Smooth muscle cell (in vitro differentiated cells): Measurements from ENCODE around the gene MS4A7. TPM values are rescaled to one million over a fixed set of nuclear protein-coding genes. Genes with fewer than 3 reads are reported as not detected.

Experiments used
- DNase-seq: peaks from one replicate; lab custom pipeline; 2025; ENCODE audit not compliant: unreplicated experiment; lab: John Stamatoyannopoulos, UW
- H2AFZ ChIP-seq: fragments of 200-600 bp; sonication (generic); 2 replicates; pipeline ENCODE4 v1.6.0; 2016; ENCODE audit warnings: antibody characterized with exemption, low read depth, mild to moderate bottlenecking
- H3F3A ChIP-seq: fragments of 200-600 bp; sonication (generic); 2 replicates; pipeline ENCODE4 v1.6.0; 2017; ENCODE audit warnings: antibody characterized with exemption, low read depth
- H3K27ac ChIP-seq: fragments of 200-600 bp; sonication (generic); 2 replicates; pipeline ENCODE4 v1.5.1; 2016; ENCODE audit warnings: low read depth, mild to moderate bottlenecking
- H3K27me3 ChIP-seq: fragments of 200-600 bp; sonication (generic); 2 replicates; pipeline ENCODE4 v1.6.1; 2016; ENCODE audit warnings: low read depth, mild to moderate bottlenecking
- H3K36me3 ChIP-seq: fragments of 200-600 bp; sonication (generic); 2 replicates; pipeline ENCODE4 v1.5.1; 2016; ENCODE audit warnings: low read depth
- H3K4me1 ChIP-seq: fragments of 200-600 bp; sonication (generic); 2 replicates; pipeline ENCODE4 v1.5.1; 2016; ENCODE audit warnings: low read depth
- H3K4me2 ChIP-seq: fragments of 200-600 bp; sonication (generic); 2 replicates; pipeline ENCODE4 v1.6.0; 2016; ENCODE audit warnings: mild to moderate bottlenecking
- H3K4me3 ChIP-seq: fragments of 200-600 bp; sonication (generic); 2 replicates; pipeline ENCODE4 v1.5.1; 2016; ENCODE audit warnings: mild to moderate bottlenecking
- H3K79me2 ChIP-seq: fragments of 200-600 bp; sonication (generic); 2 replicates; pipeline ENCODE4 v1.6.0; 2016; ENCODE audit warnings: low read depth, mild to moderate bottlenecking
- H3K9ac ChIP-seq: fragments of 200-600 bp; sonication (generic); 2 replicates; pipeline ENCODE4 v1.6.0; 2016; ENCODE audit warnings: low read depth
- H3K9me3 ChIP-seq: fragments of 200-600 bp; sonication (generic); replicated peaks from 2 replicates; pipeline ENCODE4 v1.5.1; 2016; ENCODE audit warnings: low read depth
- H4K20me1 ChIP-seq: fragments of 200-600 bp; sonication (generic); 2 replicates; pipeline ENCODE4 v1.6.0; 2016; ENCODE audit warnings: low read depth
- WGBS: methylation state at CpG from one replicate; pipeline ENCODE4 v1.1.7; 2016; ENCODE audit warnings: low lambda C conversion rate; 5-methylcytosine and 5-hydroxymethylcytosine counted together
- polyA plus RNA-seq: library from polyadenylated mRNA; unstranded; fragments of >200 nt; fragmentation: Nextera tagmentation; extraction: Ambion mirVana; gene quantifications from 2 replicates; pipeline ENCODE4 v1.2.1, GENCODE V29; 2016
- total RNA-seq: library from RNA; depleted of rRNA; stranded (reverse); fragments of >200 nt; gene quantifications from 2 replicates; pipeline ENCODE4 v1.2.3, GENCODE V29; 2014
- TF ChIP-seq, protein P1 (sequence below): fragments of 200-600 bp; sonication (generic); IDR thresholded peaks from 2 replicates; pipeline ENCODE4 v1.5.1; 2017; ENCODE audit warnings: borderline replicate concordance, mild to moderate bottlenecking, antibody characterized with exemption; ENCODE audit not compliant: insufficient read depth, poor library complexity, severe bottlenecking

Gene MS4A7
- total and polyA plus RNA-seq, 2 experiments from 2014 or later, result not detected

DNA sequence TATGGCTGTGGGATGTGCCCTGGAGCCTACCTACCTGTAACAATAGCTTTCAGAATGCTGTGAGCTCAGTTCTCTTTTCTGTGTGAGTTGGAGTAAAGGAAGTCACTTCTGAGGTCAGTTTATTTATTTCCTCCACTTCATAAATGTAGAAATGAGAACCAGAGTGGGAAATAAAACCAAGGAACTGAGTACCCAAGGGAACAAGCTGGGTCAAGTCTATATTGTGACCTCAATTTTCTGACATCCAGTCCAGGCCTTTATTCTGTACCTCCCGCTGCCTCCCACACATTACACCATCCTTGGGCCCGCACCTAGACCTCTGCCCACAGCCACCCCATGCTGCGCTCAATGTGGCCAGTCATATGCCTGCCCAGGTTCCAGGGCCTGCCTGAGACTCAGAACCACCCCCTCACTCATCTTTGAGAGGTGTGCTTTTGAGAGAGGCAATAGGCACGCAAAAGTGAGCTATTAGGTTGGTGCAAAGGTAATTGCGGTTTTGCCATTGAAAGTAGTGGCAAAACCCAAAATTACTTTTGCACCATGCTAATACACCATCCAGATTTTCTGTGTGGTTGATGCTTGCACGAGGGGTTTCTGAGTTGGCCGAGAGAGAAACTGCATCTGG is 41.5 kb upstream of the MS4A7 start:
- H3K4me3 ChIP-seq, result no peak overlapping the region
- no peak overlapping the region for H3K9ac ChIP-seq
- no peaks in the 10 kb centered on the region for H3K27me3 ChIP-seq
- no peaks in the 10 kb centered on the region for H4K20me1 ChIP-seq
- no peaks in the 10 kb centered on the region for H3K4me1 ChIP-seq
- H2AFZ ChIP-seq, result no peak overlapping the region
- no peaks in the 10 kb centered on the region for H3K36me3 ChIP-seq
- no peak overlapping the region for H3K4me2 ChIP-seq
- no peaks in the 10 kb centered on the region for H3K79me2 ChIP-seq
- no peak overlapping the region for H3K27ac ChIP-seq
- H3K9me3 ChIP-seq, result no peaks in the 10 kb centered on the region
- H3F3A ChIP-seq, result no peaks in the 10 kb centered on the region
- no peak for DNase-seq
- TF ChIP-seq, protein P1, sequence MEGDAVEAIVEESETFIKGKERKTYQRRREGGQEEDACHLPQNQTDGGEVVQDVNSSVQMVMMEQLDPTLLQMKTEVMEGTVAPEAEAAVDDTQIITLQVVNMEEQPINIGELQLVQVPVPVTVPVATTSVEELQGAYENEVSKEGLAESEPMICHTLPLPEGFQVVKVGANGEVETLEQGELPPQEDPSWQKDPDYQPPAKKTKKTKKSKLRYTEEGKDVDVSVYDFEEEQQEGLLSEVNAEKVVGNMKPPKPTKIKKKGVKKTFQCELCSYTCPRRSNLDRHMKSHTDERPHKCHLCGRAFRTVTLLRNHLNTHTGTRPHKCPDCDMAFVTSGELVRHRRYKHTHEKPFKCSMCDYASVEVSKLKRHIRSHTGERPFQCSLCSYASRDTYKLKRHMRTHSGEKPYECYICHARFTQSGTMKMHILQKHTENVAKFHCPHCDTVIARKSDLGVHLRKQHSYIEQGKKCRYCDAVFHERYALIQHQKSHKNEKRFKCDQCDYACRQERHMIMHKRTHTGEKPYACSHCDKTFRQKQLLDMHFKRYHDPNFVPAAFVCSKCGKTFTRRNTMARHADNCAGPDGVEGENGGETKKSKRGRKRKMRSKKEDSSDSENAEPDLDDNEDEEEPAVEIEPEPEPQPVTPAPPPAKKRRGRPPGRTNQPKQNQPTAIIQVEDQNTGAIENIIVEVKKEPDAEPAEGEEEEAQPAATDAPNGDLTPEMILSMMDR, result no peak
- WGBS, result 86% methylated on average over 7 of the region's 7 CpGs

DNA sequence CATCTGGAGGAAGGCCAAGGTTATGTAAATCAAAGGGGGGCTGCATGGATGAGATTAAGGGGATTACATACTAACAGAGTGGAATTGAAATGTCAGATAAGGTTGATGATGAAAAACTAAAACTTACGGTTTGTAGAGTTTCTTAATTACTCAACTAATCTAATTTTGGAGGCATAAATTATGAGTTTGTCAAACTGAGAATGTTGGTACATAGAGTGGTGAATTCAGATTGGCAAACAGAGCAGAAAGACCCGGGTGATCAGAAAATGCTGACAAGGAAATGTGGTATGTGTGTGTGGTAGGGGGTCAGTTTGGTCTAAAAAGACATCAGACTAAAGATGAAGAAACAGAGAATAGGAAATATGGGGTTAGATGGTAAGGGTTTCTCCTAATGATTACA is 40.3 kb upstream of the MS4A7 start:
- H3K4me1 ChIP-seq, result no peaks in the 10 kb centered on the region
- H4K20me1 ChIP-seq, result no peaks in the 10 kb centered on the region
- H3K27me3 ChIP-seq, result no peaks in the 10 kb centered on the region
- H3K4me3 ChIP-seq, result no peak overlapping the region
- no peaks in the 10 kb centered on the region for H3K79me2 ChIP-seq
- no peak for DNase-seq
- 56% methylated on average over 2 of the region's 2 CpGs for WGBS
- no peaks in the 10 kb centered on the region for H3F3A ChIP-seq
- TF ChIP-seq, protein P1, result no peak
- H3K9me3 ChIP-seq, result no peaks in the 10 kb centered on the region
- H3K27ac ChIP-seq, result no peak overlapping the region
- H3K9ac ChIP-seq, result no peak overlapping the region
- no peak overlapping the region for H2AFZ ChIP-seq
- no peaks in the 10 kb centered on the region for H3K36me3 ChIP-seq
- no peak overlapping the region for H3K4me2 ChIP-seq

DNA sequence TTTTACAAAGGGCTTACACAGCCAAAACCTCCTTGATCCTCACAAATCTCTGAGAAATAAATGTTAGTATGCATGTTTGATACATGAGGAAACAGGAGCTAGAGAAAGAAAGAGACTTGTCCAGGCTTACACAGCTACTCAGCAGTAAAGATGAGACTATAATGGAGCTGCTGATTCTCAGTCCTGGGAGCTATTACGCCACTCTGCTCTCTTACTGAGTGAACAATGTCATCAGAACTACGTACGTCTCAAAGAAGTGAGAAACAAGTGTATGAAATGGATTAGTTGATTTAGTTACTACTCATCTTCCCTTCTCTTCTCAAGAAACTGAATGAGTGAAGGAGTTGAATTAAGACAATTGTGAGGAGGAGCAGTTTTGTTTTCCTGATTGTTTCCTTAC is 39.0 kb upstream of the MS4A7 start:
- 56% methylated on average over 3 of the region's 3 CpGs for WGBS
- H3K9me3 ChIP-seq, result no peaks in the 10 kb centered on the region
- H3F3A ChIP-seq, result no peaks in the 10 kb centered on the region
- H2AFZ ChIP-seq, result no peak overlapping the region
- H4K20me1 ChIP-seq, result no peaks in the 10 kb centered on the region
- H3K79me2 ChIP-seq, result no peaks in the 10 kb centered on the region
- no peak overlapping the region for H3K9ac ChIP-seq
- H3K36me3 ChIP-seq, result no peaks in the 10 kb centered on the region
- DNase-seq, result no peak
- H3K27ac ChIP-seq, result no peak overlapping the region
- no peak overlapping the region for H3K4me2 ChIP-seq
- TF ChIP-seq, protein P1, result no peak
- no peaks in the 10 kb centered on the region for H3K27me3 ChIP-seq
- H3K4me3 ChIP-seq, result no peak overlapping the region
- no peaks in the 10 kb centered on the region for H3K4me1 ChIP-seq

DNA sequence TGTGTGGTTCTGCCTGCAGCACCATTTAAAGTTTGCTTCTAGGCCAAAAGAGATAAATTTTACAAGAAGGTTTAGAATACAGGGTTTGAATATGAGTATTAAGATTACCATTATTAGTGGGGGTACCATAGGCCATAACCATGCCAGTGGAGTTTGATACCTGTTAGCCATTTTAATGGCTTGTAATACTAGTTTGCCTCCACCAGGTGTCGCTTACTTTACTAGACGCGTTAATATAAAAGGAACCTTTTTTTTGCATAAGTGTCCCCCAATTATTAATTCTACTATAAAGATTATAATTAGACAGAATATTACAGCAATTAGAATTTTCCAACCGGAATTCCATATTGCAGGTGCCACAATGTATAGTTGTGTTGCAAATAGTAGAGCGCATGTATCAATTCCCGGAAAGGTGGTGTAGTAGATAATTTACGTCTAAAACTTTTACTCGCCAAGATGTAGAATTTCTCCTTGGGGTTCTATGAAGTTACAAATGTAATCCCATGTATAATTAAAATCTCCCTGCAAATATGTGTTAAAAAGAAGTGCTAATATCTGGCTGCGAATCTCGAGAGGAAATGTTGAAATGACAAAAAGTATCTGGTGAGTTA is 35.1 kb upstream of the MS4A7 start:
- no peak overlapping the region for H3K9ac ChIP-seq
- no peaks in the 10 kb centered on the region for H3K36me3 ChIP-seq
- no peaks in the 10 kb centered on the region for H3K9me3 ChIP-seq
- no peak overlapping the region for H3K27ac ChIP-seq
- H4K20me1 ChIP-seq, result no peaks in the 10 kb centered on the region
- TF ChIP-seq, protein P1, result peak; percentile 64
- no peaks in the 10 kb centered on the region for H3K79me2 ChIP-seq
- H3F3A ChIP-seq, result no peaks in the 10 kb centered on the region
- DNase-seq, result no peak
- no peak overlapping the region for H2AFZ ChIP-seq
- 67% methylated on average over 10 of the region's 10 CpGs for WGBS
- H3K4me3 ChIP-seq, result no peak overlapping the region
- H3K4me1 ChIP-seq, result no peaks in the 10 kb centered on the region
- no peaks in the 10 kb centered on the region for H3K27me3 ChIP-seq
- H3K4me2 ChIP-seq, result no peak overlapping the region
